Uterus (tissue), 4 donors: Measurements from ENCODE around the gene DNM2. TPM values are rescaled to one million over a fixed set of nuclear protein-coding genes. Genes with fewer than 3 reads are reported as not detected.

ENCODE experiments used
- DNase-seq, 2 donors: peaks; one replicate each; pipeline ENCODE4 v3.0.0-alpha.2; 2019 to 2020
- H3K27ac ChIP-seq, 2 donors: fragments of 200-600 bp; sonication (generic); 1 replicate in 1 of 2; 2 replicates in 1 of 2; pipeline ENCODE4 v1.5.1; 2016 to 2018
- H3K27me3 ChIP-seq, 2 donors: fragments of 200-600 bp; sonication (generic); one replicate each; pipeline ENCODE4 v1.5.1; 2018 to 2019; ENCODE audit warnings: control low read depth in 1 of 2
- H3K36me3 ChIP-seq, 2 donors: fragments of 200-600 bp; sonication (generic); one replicate each; pipeline ENCODE4 v1.5.1; 2019; ENCODE audit warnings: control low read depth in 1 of 2
- H3K4me1 ChIP-seq, 2 donors: fragments of 200-600 bp; sonication (generic); one replicate each; pipeline ENCODE4 v1.5.1; 2018 to 2019; ENCODE audit warnings: control low read depth in 1 of 2
- H3K4me3 ChIP-seq, 2 donors: fragments of 200-600 bp; sonication (generic); 1 replicate in 1 of 2; 2 replicates in 1 of 2; pipeline ENCODE4 v1.5.1; 2018 to 2019; ENCODE audit warnings: mild to moderate bottlenecking in 1 of 2
- H3K9me3 ChIP-seq, 2 donors: fragments of 200-600 bp; sonication (generic); one replicate each; pipeline ENCODE4 v1.5.1; 2019; ENCODE audit warnings: control low read depth in 1 of 2
- CTCF ChIP-seq, 4 experiments: fragments of 200-600 bp in 2 of 4; fragments of 450-650 bp in 2 of 4; sonication (generic) in 2 of 4; IDR thresholded peaks; one replicate each; pipeline ENCODE4 v1.5.1; 2016 to 2019; ENCODE audit warnings: antibody characterized with exemption in 4 of 4, mild to moderate bottlenecking in 2 of 4, moderate library complexity in 1 of 4
- POLR2A ChIP-seq, 2 donors: fragments of 450-650 bp; IDR thresholded peaks; one replicate each; pipeline ENCODE4 v1.6.1; 2016; ENCODE audit warnings: antibody characterized with exemption in 2 of 2, mild to moderate bottlenecking in 1 of 2, moderate library complexity in 1 of 2
- intact Hi-C: fragments of 100-400 bp; cut with DNase I; formaldehyde crosslinking; loops from one replicate; pipeline ENCODE4 v1.15.1; 2023; ENCODE audit warnings: low total_unique reads
- total RNA-seq, 4 donors: library from RNA; depleted of rRNA in 3 of 4; stranded (reverse); fragments of >200 nt in 3 of 4; gene quantifications; one replicate each; pipeline versions ENCODE4 v1.1.0 to v1.2.4, GENCODE V29; 2014 to 2023
- donor health status: DM: yes; HTN: yes; CAD: no.

DNM2 gene
- total RNA-seq, 4 donors from 2014 or later, result 46.8 to 150 (median 86.0) TPM

- Histone ChIP-seq H3K9me3 (no peaks in the 10 kb centered on the region), H3K27ac (no peak overlapping the region), H3K36me3 (no peaks in the 10 kb centered on the region), H3K4me3 (no peak overlapping the region), H3K4me1 (no peaks in the 10 kb centered on the region), H3K27me3 (no peaks in the 10 kb centered on the region)
- TF ChIP-seq POLR2A (IDR thresholded peaks at IDR 0.05) (no peak), CTCF (IDR thresholded peaks at IDR 0.05) (no peak)
- intact Hi-C loops, result no loop called here
- DNase-seq, result no peak
Observed at GRCh38 chr19:10802479-10802878, 84.6 kb downstream of the DNM2 start.

GRCh38 chr19:10803252-10803651, 85.4 kb downstream of the DNM2 start:
- Histone ChIP-seq H3K4me3 (no peak overlapping the region), H3K27ac (no peak overlapping the region), H3K36me3 (no peaks in the 10 kb centered on the region), H3K4me1 (no peaks in the 10 kb centered on the region), H3K27me3 (no peaks in the 10 kb centered on the region), H3K9me3 (no peaks in the 10 kb centered on the region)
- no peak for TF ChIP-seq CTCF (IDR thresholded peaks at IDR 0.05)
- no peak for TF ChIP-seq POLR2A (IDR thresholded peaks at IDR 0.05)
- intact Hi-C loops, result no loop called here
- no peak for DNase-seq

GRCh38 chr19:10805065-10805757, 87.3 kb downstream of the DNM2 start:
- intact Hi-C loops, result no loop called here
- DNase-seq, result no peak
- Histone ChIP-seq H3K4me3 (no peak overlapping the region), H3K27me3 (no peaks in the 10 kb centered on the region), H3K36me3 (no peaks in the 10 kb centered on the region), H3K9me3 (no peaks in the 10 kb centered on the region), H3K4me1 (no peaks in the 10 kb centered on the region), H3K27ac (no peak overlapping the region)
- TF ChIP-seq CTCF (IDR thresholded peaks at IDR 0.05) (no peak), POLR2A (IDR thresholded peaks at IDR 0.05) (no peak)

GRCh38 chr19:10805758-10806247, 87.9 kb downstream of the DNM2 start:
- no peaks in the 10 kb centered on the region for H3K4me1 ChIP-seq
- no peak for DNase-seq
- H3K4me3 ChIP-seq, result no peak overlapping the region
- no peak overlapping the region for H3K27ac ChIP-seq
- TF ChIP-seq CTCF (IDR thresholded peaks at IDR 0.05) (no peak), POLR2A (IDR thresholded peaks at IDR 0.05) (no peak)
- H3K27me3 ChIP-seq, result no peaks in the 10 kb centered on the region
- H3K9me3 ChIP-seq, result no peaks in the 10 kb centered on the region
- no peaks in the 10 kb centered on the region for H3K36me3 ChIP-seq
- intact Hi-C loops, result no loop called here

- no peak for DNase-seq
- TF ChIP-seq POLR2A (IDR thresholded peaks at IDR 0.05), result no peak
- TF ChIP-seq CTCF (IDR thresholded peaks at IDR 0.05), result no peak
- H3K4me1 ChIP-seq, result peaks cover 0 to 8% of the 10 kb centered on the region in 2 donors
- no peak overlapping the region for H3K27ac ChIP-seq
- no peaks in the 10 kb centered on the region for H3K36me3 ChIP-seq
- H3K27me3 ChIP-seq, result no peaks in the 10 kb centered on the region
- no peaks in the 10 kb centered on the region for H3K9me3 ChIP-seq
- H3K4me3 ChIP-seq, result no peak overlapping the region
- intact Hi-C loops, result no loop called here
Observed at GRCh38 chr19:10808937-10809649, 91.2 kb downstream of the DNM2 start.
